ENCODE data around the gene MAP4K2. TPM values are rescaled to one million over a fixed set of nuclear protein-coding genes. Genes with fewer than 3 reads are reported as not detected.

MAP4K2 gene
- total RNA-seq, 1 experiment from 2014 or later = 14.4 TPM

DNA sequence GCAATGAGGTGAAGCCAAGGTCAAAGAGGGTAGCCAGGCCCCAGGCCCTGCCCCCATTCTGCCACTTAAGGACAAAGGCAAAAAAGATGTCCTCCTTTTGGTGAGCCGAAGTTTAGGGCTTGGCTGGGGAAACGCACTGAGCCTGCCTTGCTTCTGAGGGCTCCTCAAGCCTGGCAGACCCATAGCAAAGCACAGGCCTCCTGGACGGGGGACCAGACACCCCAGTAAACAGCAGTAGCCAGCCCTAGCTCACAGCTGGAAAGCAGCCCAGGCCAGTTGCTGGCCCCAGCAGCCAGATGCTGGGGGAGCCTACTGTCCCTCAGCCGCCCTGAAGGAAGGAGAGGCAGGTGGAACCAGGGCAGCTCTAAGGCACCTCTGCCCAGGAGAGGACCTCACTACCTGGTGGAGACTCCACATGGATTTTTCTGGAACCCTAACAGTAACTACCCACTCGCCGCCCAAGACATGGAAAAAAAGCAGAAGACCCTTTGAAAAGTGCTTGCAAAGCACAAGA, 39.4 kb downstream of the MAP4K2 start:
- in situ Hi-C loops (cut with HindIII; ENCODE audit: low pct_unique_long_range_greater_than_20kb, low sequenced_read_pairs) = no loop called here
- DNase-seq (ENCODE audit: low read depth) = no peak

DNA sequence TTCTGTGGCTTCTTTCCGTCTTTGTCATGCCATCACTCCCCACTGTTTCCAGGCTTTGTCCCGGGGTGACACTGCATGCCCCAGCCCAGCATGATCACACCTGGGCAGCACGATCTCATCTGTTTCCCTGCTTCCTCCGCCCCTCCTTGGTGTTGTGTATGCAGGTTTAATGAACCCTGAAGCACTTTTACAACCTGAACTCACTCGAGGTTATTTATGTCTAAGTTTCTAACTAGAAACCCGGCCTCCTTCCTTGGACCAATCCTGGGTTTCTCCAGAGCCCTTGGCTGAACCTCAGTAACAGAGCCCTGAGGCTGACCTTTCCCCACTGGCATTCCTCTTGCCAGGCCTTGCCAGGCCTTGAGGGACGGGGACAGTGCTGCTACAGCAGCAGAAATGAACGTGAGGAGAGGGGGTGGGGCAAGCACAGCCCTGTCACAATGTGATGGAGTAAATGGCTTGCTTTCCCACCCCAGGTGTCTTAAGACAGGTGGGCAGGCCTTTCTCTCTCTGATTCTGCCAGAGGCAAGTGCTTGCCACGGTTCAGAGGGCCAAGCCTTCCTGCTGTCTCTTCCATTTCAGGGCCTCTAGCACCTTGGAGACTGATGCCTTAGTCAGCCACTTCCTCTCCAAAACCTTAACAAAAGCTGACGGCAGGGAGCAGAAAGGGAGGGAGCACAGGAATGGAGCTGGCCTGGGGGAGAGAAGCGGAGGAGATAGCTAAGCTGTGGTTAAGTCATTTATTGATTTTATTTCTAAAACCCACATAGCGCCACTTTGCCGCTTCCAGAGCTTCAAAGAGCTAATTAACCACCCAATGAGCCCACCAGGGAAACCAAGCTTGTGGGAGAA, 40.1 kb downstream of the MAP4K2 start:
- in situ Hi-C loops (cut with HindIII; ENCODE audit: low pct_unique_long_range_greater_than_20kb, low sequenced_read_pairs) = no loop called here
- peak; percentile 83 for DNase-seq (ENCODE audit: low read depth)

DNA sequence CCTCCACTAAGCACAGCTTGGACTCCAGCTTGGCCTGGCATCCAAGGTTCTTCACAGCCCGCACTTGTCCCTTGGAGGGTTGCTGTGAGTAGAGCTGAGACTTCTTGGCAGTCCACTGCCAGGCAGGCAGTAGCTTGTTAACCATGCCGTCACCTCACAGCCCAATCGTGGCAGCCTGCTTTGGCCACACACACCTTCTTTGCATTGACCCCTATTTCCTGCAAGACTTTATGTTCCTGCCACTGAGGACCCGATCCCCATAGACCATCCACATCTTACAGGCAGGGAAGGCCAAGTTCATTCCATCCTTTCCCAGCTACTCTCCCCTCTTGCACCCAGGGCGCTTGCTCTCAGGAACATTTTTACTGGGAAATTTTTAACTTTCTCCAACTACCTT, 40.7 kb downstream of the MAP4K2 start:
- in situ Hi-C loops (cut with HindIII; ENCODE audit: low pct_unique_long_range_greater_than_20kb, low sequenced_read_pairs) = no loop called here
- no peak for DNase-seq (ENCODE audit: low read depth)

DNA sequence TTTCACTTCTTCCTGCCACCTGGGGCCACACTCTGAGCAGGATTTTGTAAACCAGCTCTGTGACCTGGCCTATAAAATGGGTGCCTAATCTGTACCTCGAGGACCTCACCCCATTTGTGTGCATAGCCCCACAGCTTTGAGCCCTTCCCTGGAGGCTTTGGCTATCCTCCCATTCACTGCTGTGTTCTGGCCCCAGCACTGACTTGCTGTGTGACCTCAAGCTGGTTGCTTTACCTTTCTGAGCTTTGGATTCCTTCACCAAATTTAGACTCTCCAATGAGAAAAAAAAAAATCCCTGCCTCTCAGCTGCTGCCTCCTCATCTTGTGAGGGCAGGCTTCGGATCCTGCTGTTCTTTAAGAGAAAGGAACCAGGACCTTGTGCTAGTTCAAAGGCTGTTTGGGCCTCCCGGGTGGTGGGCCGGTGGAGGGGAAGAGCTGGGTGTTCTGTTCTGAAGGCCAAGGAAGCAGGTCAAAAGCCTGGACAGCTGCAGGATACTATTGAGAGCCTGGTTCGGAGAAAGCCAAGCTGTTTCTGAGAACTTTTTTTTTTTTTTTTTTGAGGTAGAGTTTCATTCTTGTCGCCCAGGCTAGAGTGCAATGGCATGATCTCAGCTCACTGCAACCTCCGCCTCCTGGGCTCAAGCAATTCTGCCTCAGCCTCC, 42.1 kb downstream of the MAP4K2 start:
- in situ Hi-C loops (cut with HindIII; ENCODE audit: low pct_unique_long_range_greater_than_20kb, low sequenced_read_pairs) = no loop called here
- DNase-seq (ENCODE audit: low read depth) = no peak

DNA sequence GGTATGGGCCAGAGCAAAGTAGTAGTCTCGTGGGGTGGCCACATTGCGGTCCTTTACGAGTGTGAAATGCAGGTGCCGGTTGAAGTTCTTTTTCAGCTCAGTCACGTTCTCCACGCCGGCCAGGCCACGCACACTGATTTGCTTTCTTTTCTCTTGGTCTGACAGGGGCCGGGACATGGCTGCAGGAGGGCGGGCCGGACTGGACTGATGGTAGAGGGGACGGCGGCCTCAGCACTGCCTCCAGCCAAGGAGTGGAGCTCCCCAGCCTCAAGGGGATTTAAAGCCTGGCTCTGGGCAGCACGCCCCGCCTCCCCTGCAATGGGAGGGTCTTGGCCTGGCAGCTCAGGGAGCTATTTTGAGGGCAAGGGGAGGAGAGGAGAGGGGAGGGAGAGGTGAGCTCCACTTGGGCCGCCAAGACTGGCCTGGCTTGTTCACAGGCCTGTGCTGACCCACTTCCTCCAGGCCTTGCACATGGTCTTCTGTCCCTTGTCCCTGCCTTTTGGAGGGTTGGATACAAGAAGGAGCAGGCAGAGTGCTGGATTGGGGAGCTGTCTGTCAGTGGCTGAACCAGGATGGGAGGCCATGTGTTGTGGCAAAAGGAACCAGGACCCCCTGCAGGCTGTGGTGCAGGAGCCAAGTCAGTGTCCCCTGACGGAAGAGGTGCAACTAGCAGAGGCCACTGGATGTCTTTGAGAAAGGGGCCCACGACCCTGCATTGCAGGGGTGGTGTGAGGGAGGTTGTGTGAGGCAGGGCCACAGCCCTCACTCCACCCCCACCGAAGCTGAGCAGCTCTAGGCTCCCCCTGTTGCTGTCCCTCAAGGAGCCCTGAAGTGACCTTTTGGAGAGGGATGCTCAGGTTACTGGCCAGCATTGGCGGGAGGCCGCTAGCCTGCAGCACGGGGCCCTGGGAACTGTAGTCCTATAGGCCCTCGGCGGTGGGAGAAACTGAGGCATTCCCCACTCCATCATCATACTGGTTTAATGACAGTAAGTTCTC, 43.0 kb downstream of the MAP4K2 start, which contains the start of gene PYGM:
Gene PYGM (minus strand): TSS at position 253 of the 998 bp plus-strand sequence. CDS start 76 bp downstream, at position 177.
- DNase-seq (ENCODE audit: low read depth) = no peak
- in situ Hi-C loops (cut with HindIII; ENCODE audit: low pct_unique_long_range_greater_than_20kb, low sequenced_read_pairs) = no loop called here

DNA sequence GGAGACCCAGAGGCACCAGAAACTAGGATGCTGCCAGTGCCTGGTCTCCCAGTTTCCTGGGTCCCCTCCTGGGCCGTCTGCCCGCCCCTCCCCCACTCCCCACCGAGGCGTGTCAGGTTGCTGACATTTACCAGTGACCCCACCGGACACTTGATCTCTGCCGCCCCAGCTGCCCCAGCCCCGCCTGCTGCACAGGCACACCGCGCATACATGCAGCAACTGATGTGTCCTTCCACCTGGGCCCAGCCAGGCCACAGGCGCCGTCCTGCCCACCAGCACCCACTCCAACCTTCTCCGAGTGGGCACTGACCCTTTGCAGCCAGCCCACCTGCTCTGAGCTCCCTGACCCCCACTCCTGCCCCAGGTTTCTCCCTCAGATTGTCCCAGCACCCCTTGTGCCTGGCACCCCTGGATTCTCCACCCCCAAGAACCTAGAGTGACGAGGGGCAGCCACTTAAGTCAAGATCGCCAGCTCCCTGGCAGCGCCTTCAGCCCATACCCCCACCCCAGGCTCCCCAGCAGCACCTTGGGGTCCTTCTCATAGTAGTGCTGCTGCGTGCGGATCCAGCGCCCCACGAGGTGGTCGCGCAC, 43.8 kb downstream of the MAP4K2 start:
- in situ Hi-C loops (cut with HindIII; ENCODE audit: low pct_unique_long_range_greater_than_20kb, low sequenced_read_pairs) = no loop called here
- no peak for DNase-seq (ENCODE audit: low read depth)

DNA sequence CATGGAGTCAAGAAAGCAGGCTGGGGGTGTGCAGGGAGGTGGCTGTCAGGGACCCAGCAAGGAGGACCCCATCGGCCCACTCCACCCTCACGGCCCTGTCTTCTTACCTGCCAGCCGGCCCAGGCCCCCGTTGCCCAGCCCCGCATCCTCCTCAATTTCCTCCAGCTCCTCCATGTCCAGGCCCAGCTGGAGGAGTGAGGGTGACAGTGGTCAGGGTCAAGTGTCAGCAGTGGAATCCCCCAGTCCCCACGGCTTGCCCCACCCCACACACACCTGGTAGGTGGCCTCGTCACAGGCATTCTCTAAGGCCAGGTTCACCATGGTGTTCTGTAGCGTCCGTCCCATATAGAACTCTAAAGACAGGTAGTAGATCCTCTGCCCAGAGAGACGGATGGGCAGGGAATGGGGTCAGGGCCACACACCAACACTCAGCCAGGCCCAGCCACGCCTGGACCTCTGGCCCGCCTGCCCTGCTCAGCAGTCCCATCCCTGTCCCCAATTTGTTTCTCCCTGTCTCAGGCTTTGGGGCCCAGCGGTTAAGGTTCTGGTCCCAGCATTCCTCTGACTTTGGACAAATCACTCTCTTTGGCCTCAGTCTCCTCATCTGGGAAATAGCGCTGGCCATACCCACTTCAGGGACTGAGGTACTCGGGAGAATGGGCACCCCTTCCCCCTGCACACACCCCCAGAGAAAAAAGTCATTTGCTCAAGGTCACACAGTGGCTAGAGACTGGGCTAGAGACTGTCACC, 44.5 kb downstream of the MAP4K2 start:
- in situ Hi-C loops (cut with HindIII; ENCODE audit: low pct_unique_long_range_greater_than_20kb, low sequenced_read_pairs) = no loop called here
- no peak for DNase-seq (ENCODE audit: low read depth)

DNA sequence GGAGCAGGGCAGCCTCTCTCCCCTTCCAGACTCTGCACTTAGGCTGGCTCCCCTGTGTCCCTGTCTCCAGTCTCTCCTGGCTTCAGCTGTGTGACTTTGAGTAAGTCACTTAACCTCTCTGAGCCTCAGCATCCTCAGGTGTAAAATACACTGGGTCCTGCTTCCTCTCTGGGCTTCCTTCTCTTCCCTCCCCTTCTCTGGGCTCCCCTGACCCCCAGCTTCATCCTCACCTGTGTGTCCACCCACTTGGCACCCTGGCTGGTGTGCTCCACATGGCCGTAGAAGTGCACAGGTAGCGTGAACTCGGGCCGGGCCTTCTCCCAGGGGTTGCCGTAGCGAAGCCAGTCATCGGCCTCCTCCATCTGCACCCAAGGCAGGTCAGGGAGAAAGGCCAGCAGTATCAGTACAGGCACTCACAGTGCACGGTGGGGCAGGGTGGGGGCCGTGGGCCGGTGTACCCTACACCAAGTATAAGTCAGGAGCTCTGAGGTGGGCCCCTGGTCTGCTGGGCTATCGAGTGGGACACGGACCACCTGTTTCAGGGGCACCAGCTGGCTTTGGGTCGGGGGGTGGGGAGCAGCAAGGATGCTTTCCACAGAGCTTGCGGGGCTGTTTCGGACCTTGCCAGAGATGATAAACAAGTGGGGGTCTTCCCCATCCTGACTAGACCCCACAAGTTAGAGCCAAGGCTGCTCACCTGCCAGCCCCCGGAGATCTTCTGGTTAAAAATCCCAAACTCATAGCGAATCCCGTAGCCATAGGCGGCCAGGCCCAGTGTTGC, 45.3 kb downstream of the MAP4K2 start:
- no peak for DNase-seq (ENCODE audit: low read depth)
- in situ Hi-C loops (cut with HindIII; ENCODE audit: low pct_unique_long_range_greater_than_20kb, low sequenced_read_pairs) = no loop called here

DNA sequence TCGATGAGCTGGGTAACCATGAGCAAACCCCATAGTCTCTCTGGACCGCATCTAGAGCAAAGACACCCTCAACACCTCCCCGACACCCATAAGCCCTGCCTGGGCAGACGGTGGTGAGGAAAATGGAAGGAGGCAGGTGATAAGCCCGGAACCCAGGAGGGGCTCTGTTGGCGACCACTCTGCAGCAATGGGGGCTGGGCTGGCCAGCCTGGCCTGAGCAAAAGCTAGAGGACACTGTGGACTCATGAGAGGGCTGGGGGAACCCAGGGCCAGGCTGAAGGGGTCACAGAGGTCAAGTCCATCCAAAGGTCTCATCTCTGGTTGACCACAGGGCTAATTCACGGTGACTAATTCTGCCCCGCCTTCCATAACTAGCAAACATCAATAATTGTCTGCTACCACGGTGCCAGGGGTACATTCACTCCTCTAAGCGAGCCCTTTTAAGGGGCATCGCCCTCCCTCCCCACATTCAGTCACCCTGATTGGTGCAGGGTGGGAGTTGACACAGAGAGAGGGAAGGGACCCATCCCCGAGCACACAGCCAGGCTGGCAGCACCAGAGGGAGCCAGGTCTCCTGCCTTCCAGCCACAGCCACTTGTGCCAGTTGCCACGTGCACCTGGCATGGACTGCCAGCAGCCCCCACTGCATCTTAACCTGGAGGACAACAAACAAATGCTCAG, 47.2 kb downstream of the MAP4K2 start:
- DNase-seq (ENCODE audit: low read depth) = no peak
- in situ Hi-C loops (cut with HindIII; ENCODE audit: low pct_unique_long_range_greater_than_20kb, low sequenced_read_pairs) = no loop called here

DNA sequence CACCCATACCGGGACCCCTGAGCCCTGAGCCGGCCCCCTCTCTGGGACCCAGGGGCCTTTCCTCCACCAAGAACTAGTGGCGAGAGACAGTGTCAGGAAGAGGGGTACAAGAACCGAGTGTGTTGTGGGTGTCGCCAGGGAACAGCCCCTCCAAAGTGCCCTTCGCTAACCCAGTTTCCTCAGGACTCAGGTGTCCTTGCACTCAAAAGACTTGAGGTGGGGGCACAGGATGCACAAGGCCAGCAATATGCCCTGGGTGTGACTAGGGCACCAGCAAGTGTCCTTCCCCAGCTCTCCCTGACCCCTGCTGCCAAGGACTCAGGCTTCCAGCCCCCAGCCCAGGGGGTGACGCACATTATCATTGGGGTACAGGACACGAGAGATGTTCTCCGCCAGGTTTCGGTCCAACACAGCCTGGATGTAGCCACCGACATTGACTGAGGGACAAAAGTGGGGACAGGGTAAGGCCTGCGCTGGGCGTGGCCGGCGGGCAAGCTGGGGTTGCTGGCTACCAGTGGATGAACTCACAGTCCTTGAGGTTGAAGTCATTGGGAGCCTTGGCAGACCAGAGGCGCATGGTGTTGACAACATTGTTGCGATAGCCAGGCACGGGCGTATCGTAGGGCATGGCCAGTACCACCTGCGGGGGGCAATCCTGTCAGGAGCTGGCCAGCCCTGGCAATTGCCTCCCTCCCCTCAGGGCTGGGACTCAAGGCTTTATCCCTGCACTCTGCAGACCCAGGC, 47.9 kb downstream of the MAP4K2 start:
- no peak for DNase-seq (ENCODE audit: low read depth)
- in situ Hi-C loops (cut with HindIII; ENCODE audit: low pct_unique_long_range_greater_than_20kb, low sequenced_read_pairs) = no loop called here

DNA sequence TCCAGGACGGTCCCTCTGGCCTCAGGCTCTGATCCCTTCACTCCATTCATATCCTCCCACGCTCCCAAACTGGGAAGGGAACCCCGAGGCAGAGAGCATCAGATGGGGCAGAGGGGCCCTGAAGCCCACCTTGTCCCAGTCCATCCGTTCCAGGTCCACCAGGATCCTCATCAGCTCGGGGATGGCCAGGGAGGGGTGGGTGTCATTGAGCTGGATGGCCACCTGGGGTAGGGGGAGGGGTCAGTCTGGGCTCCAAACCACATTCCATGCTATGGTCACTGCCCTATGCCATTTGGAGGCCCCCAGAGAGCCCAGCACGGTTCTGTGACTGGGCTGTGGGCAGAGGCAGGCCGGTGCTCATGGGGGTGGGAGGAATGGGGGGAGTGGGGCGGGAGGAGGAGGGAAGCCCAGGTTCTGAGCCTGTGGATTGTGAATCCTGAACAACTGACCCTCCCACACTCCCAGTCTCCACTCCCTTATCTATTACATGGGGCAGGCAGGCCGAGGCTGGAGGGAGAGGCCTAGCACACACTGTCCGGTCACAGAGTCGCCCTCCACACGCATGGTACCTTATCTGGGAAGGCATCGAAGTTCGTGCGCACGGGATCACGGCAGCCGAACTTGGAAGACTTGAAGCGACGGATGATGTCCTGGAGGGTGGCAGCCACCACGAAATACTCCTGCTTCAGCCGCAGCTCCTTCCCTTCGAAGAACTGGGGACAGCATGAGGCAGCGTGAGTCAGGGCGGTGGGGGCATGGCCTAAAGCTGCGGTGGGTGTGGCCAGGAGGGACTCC, 48.7 kb downstream of the MAP4K2 start:
- in situ Hi-C loops (cut with HindIII; ENCODE audit: low pct_unique_long_range_greater_than_20kb, low sequenced_read_pairs) = no loop called here
- no peak for DNase-seq (ENCODE audit: low read depth)

DNA sequence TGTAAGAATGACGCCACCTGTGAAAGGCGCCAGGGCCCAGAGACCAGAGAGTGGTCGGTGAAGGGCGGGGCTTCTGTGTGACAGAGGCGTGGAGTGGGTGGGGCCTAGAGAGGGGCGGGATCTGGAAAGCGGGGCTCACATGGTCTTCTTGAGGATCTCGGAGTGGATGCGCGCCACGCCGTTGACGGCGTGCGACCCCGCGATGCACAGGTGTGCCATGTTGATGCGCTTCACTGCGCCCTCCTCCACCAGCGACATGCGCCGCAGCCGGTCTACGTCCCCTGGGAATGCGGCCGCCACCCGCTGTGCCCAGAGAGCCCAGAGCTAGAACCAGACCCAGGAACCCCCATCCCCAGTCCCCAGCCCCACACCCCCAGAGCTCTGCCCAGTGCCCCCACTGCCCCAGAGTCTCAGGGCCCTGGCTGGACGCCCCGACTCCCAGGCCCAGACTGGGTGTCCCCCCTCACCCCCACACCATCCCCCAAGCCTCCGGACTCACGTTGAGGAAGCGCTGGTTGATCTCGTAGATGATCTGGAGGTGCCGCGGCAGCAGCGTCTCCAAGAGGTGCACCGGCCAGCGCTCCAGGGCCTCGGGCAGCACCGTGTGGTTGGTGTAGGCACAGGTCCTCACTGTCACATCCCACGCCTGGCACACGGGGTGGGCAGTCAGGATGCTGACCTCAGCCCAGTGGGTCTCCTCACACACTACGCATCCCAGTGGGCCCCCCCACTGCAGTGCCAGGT, 49.5 kb downstream of the MAP4K2 start:
- in situ Hi-C loops (cut with HindIII; ENCODE audit: low pct_unique_long_range_greater_than_20kb, low sequenced_read_pairs) = no loop called here
- DNase-seq (ENCODE audit: low read depth) = no peak

DNA sequence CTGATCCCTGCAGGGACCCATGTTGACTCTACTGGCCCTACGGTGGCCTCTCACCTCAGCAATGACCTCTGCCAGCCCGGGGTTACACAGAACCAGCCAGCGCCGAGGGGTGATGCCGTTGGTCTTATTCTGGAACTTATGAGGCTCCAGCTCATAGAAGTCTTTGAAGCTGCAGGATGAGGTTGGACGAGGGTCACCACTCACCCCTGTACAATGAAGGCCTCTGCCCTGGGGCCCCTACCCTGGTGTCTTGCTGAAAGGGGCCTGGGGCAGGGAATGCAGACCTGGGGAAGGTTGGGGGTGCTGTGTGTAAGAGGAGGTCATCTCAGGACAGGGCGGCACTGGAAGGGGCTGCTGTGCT, 50.0 kb downstream of the MAP4K2 start:
- in situ Hi-C loops (cut with HindIII; ENCODE audit: low pct_unique_long_range_greater_than_20kb, low sequenced_read_pairs) = no loop called here
- DNase-seq (ENCODE audit: low read depth) = no peak
